ENCODE results near the gene RRAS. TPM values are rescaled to one million over a fixed set of nuclear protein-coding genes. Genes with fewer than 3 reads are reported as not detected.
A peak's percentile ranks its signal among the peaks of the same experiment; 100 is the strongest.

RRAS gene
- 4.1 and 5.0 TPM in 2 replicates for total RNA-seq

GRCh38 chr19:49640113-49640898, at the start of gene RRAS:
RRAS (minus strand) TSS chr19:49640143; CDS start chr19:49640098, 45 bp downstream.
- Mint-ChIP-seq H3K27me3 (no peaks in the 10 kb centered on the region), H3K27ac (peak within 1 kb of the TSS; percentile 100), H3K4me3 (peak within 1 kb of the TSS; percentile 97), H3K4me1 (peaks cover 52% of the 10 kb centered on the region), H3K36me3 (ENCODE audit: low read depth) (peaks cover 5% of the 10 kb centered on the region), H3K9me3 (no peaks in the 10 kb centered on the region)
- intact Hi-C loops (cut with micrococcal nuclease): loop anchor here (1.0 to 5.0 kb wide), 5 partner anchors 50 to 236 kb away; partner anchors contain the start of genes AKT1S1, ALDH16A1, AP2A1 and PIH1D1
- DNase-seq: peak; percentile 100

- peak; percentile 77 for DNase-seq
- H3K9me3 Mint-ChIP-seq: no peaks in the 10 kb centered on the region
- peaks cover 19% of the 10 kb centered on the region for H3K4me1 Mint-ChIP-seq
- peak within 1 kb of the TSS; percentile 87 for H3K4me3 Mint-ChIP-seq
- H3K27ac Mint-ChIP-seq: peak within 1 kb of the TSS; percentile 43
- peaks cover 38% of the 10 kb centered on the region for H3K36me3 Mint-ChIP-seq (ENCODE audit: low read depth)
- intact Hi-C loops (cut with micrococcal nuclease): loop anchor here (2.0 kb wide), 1 partner anchor 77 kb away; the partner anchor contains the start of gene AP2A1
- peaks cover 13% of the 10 kb centered on the region for H3K27me3 Mint-ChIP-seq
Measured at GRCh38 chr19:49689133-49690078, 49.5 kb upstream of the RRAS start, which contains the start of gene ADM5. ADM5 (plus strand) TSS chr19:49689594; CDS start chr19:49689838, 244 bp downstream.

GRCh38 chr19:49688531-49689132, 48.7 kb upstream of the RRAS start:
- H3K4me3 Mint-ChIP-seq: no peak overlapping the region
- DNase-seq: no peak
- H3K9me3 Mint-ChIP-seq: no peaks in the 10 kb centered on the region
- peaks cover 13% of the 10 kb centered on the region for H3K27me3 Mint-ChIP-seq
- peaks cover 46% of the 10 kb centered on the region for H3K36me3 Mint-ChIP-seq (ENCODE audit: low read depth)
- peaks cover 19% of the 10 kb centered on the region for H3K4me1 Mint-ChIP-seq
- H3K27ac Mint-ChIP-seq: peak overlapping the region; percentile 43
- intact Hi-C loops (cut with micrococcal nuclease): no loop called here

GRCh38 chr19:49687566-49688316, 47.8 kb upstream of the RRAS start:
- no peak for DNase-seq
- no peak overlapping the region for H3K4me3 Mint-ChIP-seq
- intact Hi-C loops (cut with micrococcal nuclease): no loop called here
- peaks cover 13% of the 10 kb centered on the region for H3K27me3 Mint-ChIP-seq
- H3K27ac Mint-ChIP-seq: peak overlapping the region; percentile 31
- H3K4me1 Mint-ChIP-seq: peaks cover 19% of the 10 kb centered on the region
- peaks cover 50% of the 10 kb centered on the region for H3K36me3 Mint-ChIP-seq (ENCODE audit: low read depth)
- no peaks in the 10 kb centered on the region for H3K9me3 Mint-ChIP-seq

- peaks cover 22% of the 10 kb centered on the region for H3K4me1 Mint-ChIP-seq
- H3K27me3 Mint-ChIP-seq: peaks cover 8% of the 10 kb centered on the region
- H3K36me3 Mint-ChIP-seq (ENCODE audit: low read depth): peaks cover 54% of the 10 kb centered on the region
- H3K27ac Mint-ChIP-seq: no peak overlapping the region
- no peaks in the 10 kb centered on the region for H3K9me3 Mint-ChIP-seq
- intact Hi-C loops (cut with micrococcal nuclease): no loop called here
- no peak overlapping the region for H3K4me3 Mint-ChIP-seq
- no peak for DNase-seq
Measured at GRCh38 chr19:49687150-49687549, 47.2 kb upstream of the RRAS start.

GRCh38 chr19:49686503-49687088, 46.7 kb upstream of the RRAS start:
- intact Hi-C loops (cut with micrococcal nuclease): no loop called here
- Mint-ChIP-seq H3K27me3 (peaks cover 8% of the 10 kb centered on the region), H3K4me1 (peaks cover 23% of the 10 kb centered on the region), H3K4me3 (no peak overlapping the region), H3K9me3 (no peaks in the 10 kb centered on the region), H3K27ac (no peak overlapping the region), H3K36me3 (ENCODE audit: low read depth) (peaks cover 59% of the 10 kb centered on the region)
- DNase-seq: no peak

GRCh38 chr19:49685845-49686332, 45.9 kb upstream of the RRAS start:
- peaks cover 7% of the 10 kb centered on the region for H3K27me3 Mint-ChIP-seq
- no peak for DNase-seq
- peaks cover 62% of the 10 kb centered on the region for H3K36me3 Mint-ChIP-seq (ENCODE audit: low read depth)
- H3K9me3 Mint-ChIP-seq: no peaks in the 10 kb centered on the region
- H3K4me1 Mint-ChIP-seq: peaks cover 20% of the 10 kb centered on the region
- intact Hi-C loops (cut with micrococcal nuclease): no loop called here
- H3K4me3 Mint-ChIP-seq: no peak overlapping the region
- no peak overlapping the region for H3K27ac Mint-ChIP-seq

- no peaks in the 10 kb centered on the region for H3K27me3 Mint-ChIP-seq
- intact Hi-C loops (cut with micrococcal nuclease): no loop called here
- H3K4me3 Mint-ChIP-seq: no peak overlapping the region
- H3K9me3 Mint-ChIP-seq: no peaks in the 10 kb centered on the region
- peaks cover 61% of the 10 kb centered on the region for H3K36me3 Mint-ChIP-seq (ENCODE audit: low read depth)
- H3K27ac Mint-ChIP-seq: no peak overlapping the region
- peaks cover 18% of the 10 kb centered on the region for H3K4me1 Mint-ChIP-seq
- no peak for DNase-seq
Measured at GRCh38 chr19:49684983-49685553, 45.1 kb upstream of the RRAS start.

- H3K27me3 Mint-ChIP-seq: no peaks in the 10 kb centered on the region
- H3K27ac Mint-ChIP-seq: no peak overlapping the region
- no peaks in the 10 kb centered on the region for H3K9me3 Mint-ChIP-seq
- peaks cover 19% of the 10 kb centered on the region for H3K4me1 Mint-ChIP-seq
- no peak overlapping the region for H3K4me3 Mint-ChIP-seq
- intact Hi-C loops (cut with micrococcal nuclease): no loop called here
- DNase-seq: peak; percentile 73
- H3K36me3 Mint-ChIP-seq (ENCODE audit: low read depth): peaks cover 62% of the 10 kb centered on the region
Measured at GRCh38 chr19:49684251-49684982, 44.5 kb upstream of the RRAS start.

GRCh38 chr19:49683814-49684250, 43.9 kb upstream of the RRAS start:
- intact Hi-C loops (cut with micrococcal nuclease): no loop called here
- DNase-seq: no peak
- Mint-ChIP-seq H3K4me1 (peaks cover 19% of the 10 kb centered on the region), H3K27ac (no peak overlapping the region), H3K36me3 (ENCODE audit: low read depth) (peaks cover 59% of the 10 kb centered on the region), H3K27me3 (no peaks in the 10 kb centered on the region), H3K9me3 (no peaks in the 10 kb centered on the region), H3K4me3 (no peak overlapping the region)

GRCh38 chr19:49682274-49682673, 42.3 kb upstream of the RRAS start:
- DNase-seq: no peak
- no peaks in the 10 kb centered on the region for H3K27me3 Mint-ChIP-seq
- no peak overlapping the region for H3K4me3 Mint-ChIP-seq
- intact Hi-C loops (cut with micrococcal nuclease): no loop called here
- H3K27ac Mint-ChIP-seq: no peak overlapping the region
- no peaks in the 10 kb centered on the region for H3K9me3 Mint-ChIP-seq
- H3K36me3 Mint-ChIP-seq (ENCODE audit: low read depth): peaks cover 54% of the 10 kb centered on the region
- peaks cover 23% of the 10 kb centered on the region for H3K4me1 Mint-ChIP-seq

- Mint-ChIP-seq H3K4me3 (no peak overlapping the region), H3K27ac (no peak overlapping the region), H3K36me3 (ENCODE audit: low read depth) (peaks cover 53% of the 10 kb centered on the region), H3K4me1 (peaks cover 23% of the 10 kb centered on the region), H3K9me3 (no peaks in the 10 kb centered on the region), H3K27me3 (no peaks in the 10 kb centered on the region)
- no peak for DNase-seq
- intact Hi-C loops (cut with micrococcal nuclease): no loop called here
Measured at GRCh38 chr19:49681830-49682229, 41.9 kb upstream of the RRAS start.

Measured in activated CD4-positive, alpha-beta T cell treated with anti-CD3 and anti-CD28 coated beads, Interleukin-2, amount 10 ng/mL, durations not matched to agents 24 days and 14 days (primary cell).